ENCODE measurements around the gene NDRG3. TPM values are rescaled to one million over a fixed set of nuclear protein-coding genes. Genes with fewer than 3 reads are reported as not detected.
A peak's percentile ranks its signal among the peaks of the same experiment; 100 is the strongest.

NDRG3 gene
- total RNA-seq, 6 donors from 2014 or later = 7.8 to 28.7 (median 18.2) TPM

DNA sequence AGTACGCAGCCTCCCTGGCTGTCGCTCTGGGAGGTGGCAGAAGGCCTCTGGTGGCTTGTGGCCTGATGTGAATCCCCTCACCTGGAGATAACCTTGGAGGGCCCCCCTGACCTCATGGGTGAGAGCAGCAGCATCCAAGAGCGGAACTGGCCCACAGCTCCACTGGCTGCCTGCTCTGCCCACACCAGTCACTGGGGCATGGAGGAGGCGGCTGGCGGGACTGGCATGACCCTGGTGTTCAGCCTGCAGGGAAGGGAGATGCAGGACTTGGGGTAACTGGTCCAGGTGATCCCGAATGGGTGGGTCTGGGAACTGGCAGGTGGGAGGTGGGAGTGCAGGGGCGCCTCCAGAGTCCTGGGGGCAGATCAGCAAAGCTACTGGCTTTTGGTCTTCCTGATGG is 38.2 kb upstream of the NDRG3 start:
- Histone ChIP-seq H3K9me3 (no peaks in the 10 kb centered on the region), H3K36me3 (peaks cover 0 to 48% (median 14%) of the 10 kb centered on the region in 4 donors), H3K27ac (no peak overlapping the region), H3K4me3 (no peak overlapping the region), H3K4me1 (no peaks in the 10 kb centered on the region), H3K27me3 (no peaks in the 10 kb centered on the region)
- 93 to 98% methylated on average over 3 to 7 of the region's 7 CpGs for WGBS, 2 donors
- DNase-seq = peak in 1 of 2 donors; percentile 45
- TF ChIP-seq POLR2AphosphoS5 (IDR thresholded peaks at IDR 0.05) (no peak), EP300 (IDR thresholded peaks at IDR 0.05) (no peak), POLR2A (IDR thresholded peaks at IDR 0.05) (no peak)
- TF ChIP-seq, protein P1, sequence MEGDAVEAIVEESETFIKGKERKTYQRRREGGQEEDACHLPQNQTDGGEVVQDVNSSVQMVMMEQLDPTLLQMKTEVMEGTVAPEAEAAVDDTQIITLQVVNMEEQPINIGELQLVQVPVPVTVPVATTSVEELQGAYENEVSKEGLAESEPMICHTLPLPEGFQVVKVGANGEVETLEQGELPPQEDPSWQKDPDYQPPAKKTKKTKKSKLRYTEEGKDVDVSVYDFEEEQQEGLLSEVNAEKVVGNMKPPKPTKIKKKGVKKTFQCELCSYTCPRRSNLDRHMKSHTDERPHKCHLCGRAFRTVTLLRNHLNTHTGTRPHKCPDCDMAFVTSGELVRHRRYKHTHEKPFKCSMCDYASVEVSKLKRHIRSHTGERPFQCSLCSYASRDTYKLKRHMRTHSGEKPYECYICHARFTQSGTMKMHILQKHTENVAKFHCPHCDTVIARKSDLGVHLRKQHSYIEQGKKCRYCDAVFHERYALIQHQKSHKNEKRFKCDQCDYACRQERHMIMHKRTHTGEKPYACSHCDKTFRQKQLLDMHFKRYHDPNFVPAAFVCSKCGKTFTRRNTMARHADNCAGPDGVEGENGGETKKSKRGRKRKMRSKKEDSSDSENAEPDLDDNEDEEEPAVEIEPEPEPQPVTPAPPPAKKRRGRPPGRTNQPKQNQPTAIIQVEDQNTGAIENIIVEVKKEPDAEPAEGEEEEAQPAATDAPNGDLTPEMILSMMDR (IDR thresholded peaks at IDR 0.05) = no peak
- ATAC-seq (ENCODE audit: low FRiP score in 2 of 2) = no peak

DNA sequence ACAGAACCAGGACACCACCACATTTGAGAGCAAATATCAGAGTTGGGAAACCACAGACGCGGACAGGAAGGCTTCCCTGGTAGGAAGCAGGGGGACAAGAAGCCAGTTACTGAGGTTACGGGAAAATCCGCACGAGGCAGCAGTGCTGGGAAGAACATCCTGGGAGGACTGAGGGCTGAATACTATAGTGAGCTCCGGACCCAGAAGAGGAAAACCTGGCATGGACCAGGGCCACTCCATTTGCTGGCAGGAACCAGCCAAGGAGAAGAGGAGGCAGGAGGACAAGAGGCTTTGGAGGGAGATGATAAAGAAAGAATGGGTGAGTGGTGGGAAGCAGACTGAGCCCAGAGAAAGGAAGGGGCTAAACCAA is 33.8 kb upstream of the NDRG3 start:
- H3K4me3 ChIP-seq = no peak overlapping the region
- TF ChIP-seq POLR2A (IDR thresholded peaks at IDR 0.05) (no peak), EP300 (IDR thresholded peaks at IDR 0.05) (no peak), POLR2AphosphoS5 (IDR thresholded peaks at IDR 0.05) (no peak)
- TF ChIP-seq, protein P1 (IDR thresholded peaks at IDR 0.05) = no peak
- WGBS, 2 donors = 67 to 72% methylated on average over 6 of the region's 6 CpGs
- ATAC-seq (ENCODE audit: low FRiP score in 2 of 2) (no peak), DNase-seq (no peak)
- H3K27me3 ChIP-seq = no peaks in the 10 kb centered on the region
- H3K27ac ChIP-seq = peak overlapping the region in 1 of 4 donors; percentile 29
- no peaks in the 10 kb centered on the region for H3K9me3 ChIP-seq
- peaks cover 4 to 8% (median 6%) of the 10 kb centered on the region in 4 donors for H3K4me1 ChIP-seq
- H3K36me3 ChIP-seq = peaks cover 0 to 20% (median 6%) of the 10 kb centered on the region in 4 donors

DNA sequence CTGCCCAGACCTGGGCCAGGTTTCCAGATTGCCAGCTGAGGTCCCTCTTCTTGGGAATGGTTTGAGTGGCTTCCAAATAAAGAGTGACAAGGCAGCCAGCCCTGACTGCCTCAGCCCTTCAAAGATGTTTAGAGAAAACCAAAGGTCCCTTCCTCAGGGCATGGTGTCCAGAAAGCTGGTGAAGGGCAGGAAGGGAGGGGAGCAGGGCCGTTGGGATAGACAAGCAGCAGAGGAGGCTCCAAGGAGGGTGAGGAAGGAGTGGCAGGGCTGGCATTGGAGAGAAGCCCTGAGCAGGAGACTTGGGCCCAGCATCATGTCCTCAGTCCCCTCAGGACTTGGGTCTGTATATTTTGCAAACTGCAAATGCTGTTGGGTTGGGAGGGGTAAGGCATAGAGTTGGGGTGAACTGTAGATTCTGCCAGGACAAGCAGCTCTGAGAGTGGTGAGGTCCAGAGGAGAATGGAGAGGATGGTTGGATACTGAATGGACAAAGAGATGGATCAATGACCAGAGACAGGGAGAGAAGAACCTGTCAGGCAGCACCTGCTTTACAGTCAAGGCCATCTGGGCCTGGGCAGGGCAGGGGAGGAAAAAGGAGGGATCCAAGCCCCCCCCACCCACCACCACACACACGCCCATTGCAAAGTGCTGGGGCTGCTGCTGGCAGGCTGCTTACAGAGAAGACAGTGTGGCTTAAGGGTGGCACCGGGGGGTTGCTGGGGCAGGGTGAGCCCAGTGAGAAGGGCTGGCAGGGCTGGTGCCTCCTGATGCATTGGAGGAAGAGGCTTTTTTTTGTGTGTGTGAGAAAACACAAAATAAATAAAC is 33.2 kb upstream of the NDRG3 start:
- no peak for ATAC-seq (ENCODE audit: low FRiP score in 2 of 2)
- WGBS, 2 donors = 69 to 74% methylated on average over 3 of the region's 3 CpGs
- Histone ChIP-seq H3K4me3 (no peak overlapping the region), H3K27ac (peak overlapping the region in 1 of 4 donors; percentile 29), H3K9me3 (no peaks in the 10 kb centered on the region), H3K36me3 (peaks cover 0 to 14% (median 4%) of the 10 kb centered on the region in 4 donors), H3K27me3 (no peaks in the 10 kb centered on the region), H3K4me1 (peaks cover 10 to 14% (median 11%) of the 10 kb centered on the region in 4 donors)
- TF ChIP-seq EP300 (IDR thresholded peaks at IDR 0.05) (no peak), POLR2AphosphoS5 (IDR thresholded peaks at IDR 0.05) (no peak)
- DNase-seq = peak in 1 of 2 donors; percentile 17

DNA sequence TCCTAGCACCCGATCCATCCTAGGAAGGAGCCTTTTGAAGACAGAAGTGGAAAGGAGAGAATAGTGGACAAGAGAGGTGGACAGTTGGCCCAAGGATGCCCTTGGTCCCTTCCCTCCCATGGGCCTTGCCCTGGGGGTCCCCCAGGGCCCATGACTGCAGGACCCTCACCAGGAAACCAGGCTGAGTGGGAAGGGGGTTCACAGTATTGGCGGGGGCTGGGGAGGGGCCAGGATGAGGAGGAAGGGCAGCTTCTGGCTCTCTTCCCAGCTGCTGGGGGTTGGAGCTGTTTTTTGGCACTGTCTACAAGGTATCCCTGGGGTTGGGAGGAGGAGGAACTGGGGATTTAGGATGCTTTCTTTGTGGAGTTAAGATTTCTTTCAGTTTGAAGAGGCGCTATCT is 31.7 kb upstream of the NDRG3 start:
- 67 to 77% methylated on average over 3 of the region's 3 CpGs for WGBS, 2 donors
- TF ChIP-seq, protein P1 (IDR thresholded peaks at IDR 0.05) = no peak
- TF ChIP-seq EP300 (IDR thresholded peaks at IDR 0.05) (no peak), POLR2A (IDR thresholded peaks at IDR 0.05) (no peak), POLR2AphosphoS5 (IDR thresholded peaks at IDR 0.05) (no peak)
- no peak for ATAC-seq (ENCODE audit: low FRiP score in 2 of 2)
- Histone ChIP-seq H3K27ac (no peak overlapping the region), H3K4me1 (peaks cover 17 to 20% (median 19%) of the 10 kb centered on the region in 4 donors), H3K4me3 (no peak overlapping the region), H3K9me3 (no peaks in the 10 kb centered on the region), H3K36me3 (peaks cover 0 to 1% (median 0%) of the 10 kb centered on the region in 4 donors), H3K27me3 (no peaks in the 10 kb centered on the region)
- no peak for DNase-seq

DNA sequence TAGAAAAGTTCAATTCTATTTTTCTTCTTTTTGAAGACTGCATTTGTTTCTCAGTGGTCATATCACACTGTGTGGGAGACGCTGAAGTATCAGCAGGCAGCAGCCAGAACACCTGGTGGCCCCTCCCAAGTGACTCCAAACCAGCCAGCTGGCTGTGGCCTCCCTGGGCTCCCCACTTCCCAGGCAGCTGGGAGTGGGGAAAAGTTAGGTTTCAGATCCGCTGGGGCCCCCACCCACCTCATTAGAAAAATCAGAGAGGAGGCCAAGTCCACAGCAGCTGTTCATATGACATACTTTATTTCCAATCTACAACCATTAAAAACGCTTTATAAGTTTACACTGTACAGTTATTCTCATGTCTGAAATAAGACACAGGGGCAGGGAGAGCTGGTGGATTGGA is 31.3 kb upstream of the NDRG3 start:
- DNase-seq = no peak
- 60 to 69% methylated on average over 3 of the region's 3 CpGs for WGBS, 2 donors
- no peaks in the 10 kb centered on the region for H3K27me3 ChIP-seq
- H3K27ac ChIP-seq = no peak overlapping the region
- no peak overlapping the region for H3K4me3 ChIP-seq
- TF ChIP-seq EP300 (IDR thresholded peaks at IDR 0.05) (no peak), POLR2A (IDR thresholded peaks at IDR 0.05) (no peak), POLR2AphosphoS5 (IDR thresholded peaks at IDR 0.05) (no peak)
- TF ChIP-seq, protein P1 (IDR thresholded peaks at IDR 0.05) = no peak
- H3K36me3 ChIP-seq = no peaks in the 10 kb centered on the region
- H3K9me3 ChIP-seq = no peaks in the 10 kb centered on the region
- peaks cover 17 to 24% (median 20%) of the 10 kb centered on the region in 4 donors for H3K4me1 ChIP-seq
- no peak for ATAC-seq (ENCODE audit: low FRiP score in 2 of 2)
